Calu3 (cell line): Measurements from ENCODE around the gene TMEM97. TPM values are rescaled to one million over a fixed set of nuclear protein-coding genes. Genes with fewer than 3 reads are reported as not detected.
"Not testable (repeated sequence)": the region's sequence is repeated elsewhere in the genome, so short reads cannot be mapped to it uniquely, and the experiment has no call there.

Experiments
- BruUV-seq: library from RNA; stranded (reverse); fragments of 400-500 nt; replicated peaks from 2 replicates; lab custom pipeline; 2021; lab: Mats Ljungman, UMichigan
- CTCF ChIA-PET: fragments of 300-600 bp; sonication (Branson Sonifier 250); formaldehyde crosslinking; loops from one replicate; lab custom pipeline; 2022; ENCODE audit warnings: antibody characterized with exemption; lab: Charles Lee
- DNase-seq: peaks from one replicate; pipeline ENCODE4 v3.0.0; 2022
- H3K27ac Mint-ChIP-seq: one replicate; pipeline ENCODE4 v1.8.0; 2022; ENCODE audit warnings: mixed read lengths; ENCODE audit not compliant: unreplicated experiment
- H3K27me3 Mint-ChIP-seq: one replicate; pipeline ENCODE4 v1.8.0; 2022; ENCODE audit warnings: mixed read lengths; ENCODE audit not compliant: unreplicated experiment
- H3K36me3 Mint-ChIP-seq: one replicate; pipeline ENCODE4 v1.8.0; 2022; ENCODE audit warnings: mild to moderate bottlenecking, moderate library complexity, mixed read lengths; ENCODE audit not compliant: insufficient read depth, unreplicated experiment
- H3K4me1 Mint-ChIP-seq: one replicate; pipeline ENCODE4 v1.8.0; 2022; ENCODE audit warnings: mild to moderate bottlenecking, low read depth, mixed read lengths; ENCODE audit not compliant: unreplicated experiment
- H3K4me3 Mint-ChIP-seq: one replicate; pipeline ENCODE4 v1.8.0; 2022; ENCODE audit warnings: mild to moderate bottlenecking, low read depth, moderate library complexity, mixed read lengths; ENCODE audit not compliant: unreplicated experiment
- H3K9me3 Mint-ChIP-seq: one replicate; pipeline ENCODE4 v1.8.0; 2022; ENCODE audit warnings: low read depth, mixed read lengths; ENCODE audit not compliant: unreplicated experiment
- CTCF ChIP-seq: fragments of 200-600 bp; IDR thresholded peaks from one replicate; pipeline ENCODE4 v1.8.0; 2022; ENCODE audit warnings: antibody characterized with exemption; ENCODE audit not compliant: unreplicated experiment
- intact Hi-C: fragments of 100-400 bp; cut with micrococcal nuclease; formaldehyde crosslinking; loops from one replicate; pipeline ENCODE4 v1.10.0; 2022; ENCODE audit not compliant: unreplicated experiment
- total RNA-seq: library from RNA; stranded (reverse); gene quantifications from 2 replicates; pipeline ENCODE4 v1.2.3, GENCODE V29; 2022

Gene TMEM97
- total RNA-seq, 1 experiment from 2014 or later = 110 TPM

- intact Hi-C loops = no loop called here
- H3K4me3 Mint-ChIP-seq = no peak overlapping the region
- no peak for DNase-seq
- H3K9me3 Mint-ChIP-seq = peaks cover 5% of the 10 kb centered on the region
- no peaks in the 10 kb centered on the region for H3K36me3 Mint-ChIP-seq
- peaks cover 63% of the 10 kb centered on the region for H3K27me3 Mint-ChIP-seq
- no peak overlapping the region for H3K27ac Mint-ChIP-seq
- CTCF ChIA-PET = interaction anchor here (1.3 to 2.5 kb wide), 2 partner anchors 39 to 64 kb away, joined by 3 to 7 read pairs; partner anchors contain the start of genes IFT20 and TNFAIP1
- no peaks in the 10 kb centered on the region for H3K4me1 Mint-ChIP-seq
- BruUV-seq = no TSS peak
- no peak for TF ChIP-seq CTCF
Observed at GRCh38 chr17:28272166-28272565, 46.8 kb upstream of the TMEM97 start.

DNA sequence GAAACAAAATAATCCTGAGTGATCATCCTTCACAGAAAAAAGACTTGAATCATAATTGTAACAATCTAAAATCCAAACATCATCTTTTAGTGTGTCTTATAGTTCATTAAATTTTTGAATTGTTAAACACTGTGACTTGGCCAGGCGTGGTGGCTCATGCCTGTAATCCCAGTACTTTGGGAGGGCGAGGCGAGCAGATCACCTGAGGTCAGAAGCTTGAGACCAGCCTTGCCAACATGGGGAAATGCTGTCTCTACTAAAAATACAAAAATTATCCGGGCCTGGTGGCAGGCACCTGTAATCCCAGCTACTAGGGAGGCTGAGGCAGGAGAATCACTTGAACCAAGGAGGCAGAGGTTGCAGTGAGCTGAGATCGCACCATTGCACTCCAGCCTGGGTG lies 45.7 kb upstream of the TMEM97 start:
- intact Hi-C loops, H3K4me1 Mint-ChIP-seq, CTCF ChIA-PET, H3K9me3 Mint-ChIP-seq, H3K4me3 Mint-ChIP-seq, DNase-seq, BruUV-seq, H3K36me3 Mint-ChIP-seq, H3K27ac Mint-ChIP-seq: not testable (repeated sequence)
- H3K27me3 Mint-ChIP-seq = peaks cover 63% of the 10 kb centered on the region

DNA sequence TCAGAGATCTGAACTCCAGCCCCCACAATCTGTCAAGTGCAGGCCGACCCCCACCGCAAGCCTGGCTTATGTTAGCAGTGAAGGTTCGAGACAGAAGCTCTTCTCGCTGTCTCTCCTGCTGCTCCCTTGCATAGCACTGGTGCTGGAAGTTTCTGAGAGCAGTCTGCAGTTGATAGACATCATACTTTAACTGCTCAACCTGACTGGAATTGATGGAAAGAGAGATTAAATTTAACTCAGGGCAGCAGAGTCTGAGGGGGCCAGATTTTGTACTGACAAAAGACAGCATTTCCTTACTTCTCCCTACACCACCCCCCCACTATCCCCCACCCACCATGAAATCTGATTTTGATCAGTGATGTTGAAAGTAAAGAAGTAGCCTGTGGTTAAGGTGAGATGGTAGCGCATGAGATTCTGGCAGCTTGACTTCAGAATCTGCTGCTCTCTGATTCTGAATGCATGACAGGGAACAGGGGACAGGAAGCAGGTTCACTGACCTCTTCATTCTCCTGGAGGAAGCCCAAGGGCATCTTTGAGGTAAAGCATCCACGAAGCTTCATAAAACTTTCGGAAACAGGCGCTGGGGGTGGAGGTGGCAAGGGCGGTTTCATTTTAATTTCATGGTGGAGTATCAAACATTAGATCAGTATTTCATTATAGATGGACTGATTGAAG lies 44.3 kb upstream of the TMEM97 start:
- H3K27ac Mint-ChIP-seq = no peak overlapping the region
- H3K4me3 Mint-ChIP-seq = no peak overlapping the region
- TF ChIP-seq CTCF = no peak
- CTCF ChIA-PET = no interaction called here
- no peaks in the 10 kb centered on the region for H3K36me3 Mint-ChIP-seq
- peaks cover 49% of the 10 kb centered on the region for H3K27me3 Mint-ChIP-seq
- H3K9me3 Mint-ChIP-seq = no peaks in the 10 kb centered on the region
- no peaks in the 10 kb centered on the region for H3K4me1 Mint-ChIP-seq
- BruUV-seq = no TSS peak
- intact Hi-C loops = no loop called here
- DNase-seq = no peak

- BruUV-seq = no TSS peak
- Mint-ChIP-seq H3K9me3 (no peaks in the 10 kb centered on the region), H3K36me3 (no peaks in the 10 kb centered on the region), H3K4me1 (no peaks in the 10 kb centered on the region), H3K27me3 (peaks cover 37% of the 10 kb centered on the region), H3K27ac (no peak overlapping the region), H3K4me3 (no peak overlapping the region)
- CTCF ChIA-PET = no interaction called here
- TF ChIP-seq CTCF = no peak
- intact Hi-C loops = no loop called here
- DNase-seq = no peak
Observed at GRCh38 chr17:28276011-28276410, 43.0 kb upstream of the TMEM97 start.

DNA sequence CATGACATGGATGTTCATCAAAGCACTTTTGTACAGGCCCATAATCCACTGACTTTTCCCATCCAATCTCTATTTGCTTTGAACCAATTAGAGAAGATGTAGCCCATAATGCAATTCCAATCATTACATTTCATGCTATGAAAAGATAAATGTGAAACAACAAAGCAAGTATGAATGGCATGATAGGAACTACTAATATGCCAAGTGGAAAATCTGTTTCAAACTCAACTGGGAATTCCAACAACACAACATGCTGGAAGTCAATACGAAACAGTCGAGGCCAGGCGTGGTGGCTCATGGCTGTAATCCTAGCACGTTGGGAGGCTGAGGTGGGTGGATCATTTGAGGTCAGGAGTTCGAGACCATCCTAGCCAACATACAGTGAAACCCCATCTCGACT lies 39.6 kb upstream of the TMEM97 start:
- CTCF ChIA-PET = no interaction called here
- H3K36me3 Mint-ChIP-seq = no peaks in the 10 kb centered on the region
- intact Hi-C loops = no loop called here
- H3K4me3 Mint-ChIP-seq = no peak overlapping the region
- no peaks in the 10 kb centered on the region for H3K9me3 Mint-ChIP-seq
- no peak for DNase-seq
- TF ChIP-seq CTCF = no peak
- BruUV-seq = no TSS peak
- peaks cover 12% of the 10 kb centered on the region for H3K27me3 Mint-ChIP-seq
- no peaks in the 10 kb centered on the region for H3K4me1 Mint-ChIP-seq
- no peak overlapping the region for H3K27ac Mint-ChIP-seq
